ENCODE measurements around the gene PTPRD. TPM values are rescaled to one million over a fixed set of nuclear protein-coding genes. Genes with fewer than 3 reads are reported as not detected.

PTPRD gene
- total RNA-seq, 1 experiment from 2014 or later: not detected

DNA sequence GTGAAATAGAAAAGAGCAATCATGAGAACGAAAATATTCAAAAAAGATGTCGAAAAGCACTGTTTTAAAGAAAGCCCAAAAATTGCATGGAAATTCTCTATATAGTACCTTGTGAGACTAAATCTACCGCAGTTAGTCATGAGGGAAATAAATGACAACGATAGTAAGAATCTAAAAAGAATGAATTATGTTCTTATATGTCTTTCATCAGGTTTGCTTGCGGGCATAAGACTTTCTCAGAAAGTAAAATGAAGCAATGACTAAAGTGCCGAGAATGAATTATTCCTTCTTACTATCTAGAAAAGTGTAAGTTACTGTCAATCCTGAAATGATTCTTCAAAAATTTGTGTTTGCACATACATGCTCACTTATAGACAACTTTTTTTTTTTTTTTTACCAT lies 26.4 kb downstream of the PTPRD start:
- ChIA-PET POLR2A (no interaction called here), CTCF (no interaction called here)
- in situ Hi-C loops (cut with HindIII; ENCODE audit: low pct_unique_long_range_greater_than_20kb, low sequenced_read_pairs) (no loop called here), intact Hi-C loops (cut with micrococcal nuclease; ENCODE audit: unreplicated experiment) (no loop called here)
- no peak for ATAC-seq
- Histone ChIP-seq H3K27me3 (ENCODE audit: control insufficient read depth, insufficient read depth, low read length) (no peaks in the 10 kb centered on the region), H3K4me3 (ENCODE audit: low read depth in 2 of 2, low read length in 2 of 2) (no peak overlapping the region), H3K36me3 (ENCODE audit: control insufficient read depth, insufficient read depth, low read length) (no peaks in the 10 kb centered on the region), H3K4me1 (ENCODE audit: control insufficient read depth, insufficient read depth, low read length) (no peaks in the 10 kb centered on the region), H3K9me3 (ENCODE audit: control insufficient read depth, insufficient read depth, low read depth, low read length) (no peaks in the 10 kb centered on the region), H3K27ac (ENCODE audit: low read length) (no peak overlapping the region)
- TF ChIP-seq TCF7L2 (IDR thresholded peaks at IDR 0.05; ENCODE audit: low read depth, low read length) (no peak), SIN3A (IDR thresholded peaks at IDR 0.05; ENCODE audit: borderline replicate concordance, insufficient read depth, low read depth, low read length) (no peak), POLR2AphosphoS5 (IDR thresholded peaks at IDR 0.05; ENCODE audit: low read depth, low read length) (no peak)
- TF ChIP-seq, protein P1, sequence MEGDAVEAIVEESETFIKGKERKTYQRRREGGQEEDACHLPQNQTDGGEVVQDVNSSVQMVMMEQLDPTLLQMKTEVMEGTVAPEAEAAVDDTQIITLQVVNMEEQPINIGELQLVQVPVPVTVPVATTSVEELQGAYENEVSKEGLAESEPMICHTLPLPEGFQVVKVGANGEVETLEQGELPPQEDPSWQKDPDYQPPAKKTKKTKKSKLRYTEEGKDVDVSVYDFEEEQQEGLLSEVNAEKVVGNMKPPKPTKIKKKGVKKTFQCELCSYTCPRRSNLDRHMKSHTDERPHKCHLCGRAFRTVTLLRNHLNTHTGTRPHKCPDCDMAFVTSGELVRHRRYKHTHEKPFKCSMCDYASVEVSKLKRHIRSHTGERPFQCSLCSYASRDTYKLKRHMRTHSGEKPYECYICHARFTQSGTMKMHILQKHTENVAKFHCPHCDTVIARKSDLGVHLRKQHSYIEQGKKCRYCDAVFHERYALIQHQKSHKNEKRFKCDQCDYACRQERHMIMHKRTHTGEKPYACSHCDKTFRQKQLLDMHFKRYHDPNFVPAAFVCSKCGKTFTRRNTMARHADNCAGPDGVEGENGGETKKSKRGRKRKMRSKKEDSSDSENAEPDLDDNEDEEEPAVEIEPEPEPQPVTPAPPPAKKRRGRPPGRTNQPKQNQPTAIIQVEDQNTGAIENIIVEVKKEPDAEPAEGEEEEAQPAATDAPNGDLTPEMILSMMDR (IDR thresholded peaks at IDR 0.05): no peak
- TF ChIP-seq, protein P2, sequence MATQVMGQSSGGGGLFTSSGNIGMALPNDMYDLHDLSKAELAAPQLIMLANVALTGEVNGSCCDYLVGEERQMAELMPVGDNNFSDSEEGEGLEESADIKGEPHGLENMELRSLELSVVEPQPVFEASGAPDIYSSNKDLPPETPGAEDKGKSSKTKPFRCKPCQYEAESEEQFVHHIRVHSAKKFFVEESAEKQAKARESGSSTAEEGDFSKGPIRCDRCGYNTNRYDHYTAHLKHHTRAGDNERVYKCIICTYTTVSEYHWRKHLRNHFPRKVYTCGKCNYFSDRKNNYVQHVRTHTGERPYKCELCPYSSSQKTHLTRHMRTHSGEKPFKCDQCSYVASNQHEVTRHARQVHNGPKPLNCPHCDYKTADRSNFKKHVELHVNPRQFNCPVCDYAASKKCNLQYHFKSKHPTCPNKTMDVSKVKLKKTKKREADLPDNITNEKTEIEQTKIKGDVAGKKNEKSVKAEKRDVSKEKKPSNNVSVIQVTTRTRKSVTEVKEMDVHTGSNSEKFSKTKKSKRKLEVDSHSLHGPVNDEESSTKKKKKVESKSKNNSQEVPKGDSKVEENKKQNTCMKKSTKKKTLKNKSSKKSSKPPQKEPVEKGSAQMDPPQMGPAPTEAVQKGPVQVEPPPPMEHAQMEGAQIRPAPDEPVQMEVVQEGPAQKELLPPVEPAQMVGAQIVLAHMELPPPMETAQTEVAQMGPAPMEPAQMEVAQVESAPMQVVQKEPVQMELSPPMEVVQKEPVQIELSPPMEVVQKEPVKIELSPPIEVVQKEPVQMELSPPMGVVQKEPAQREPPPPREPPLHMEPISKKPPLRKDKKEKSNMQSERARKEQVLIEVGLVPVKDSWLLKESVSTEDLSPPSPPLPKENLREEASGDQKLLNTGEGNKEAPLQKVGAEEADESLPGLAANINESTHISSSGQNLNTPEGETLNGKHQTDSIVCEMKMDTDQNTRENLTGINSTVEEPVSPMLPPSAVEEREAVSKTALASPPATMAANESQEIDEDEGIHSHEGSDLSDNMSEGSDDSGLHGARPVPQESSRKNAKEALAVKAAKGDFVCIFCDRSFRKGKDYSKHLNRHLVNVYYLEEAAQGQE (IDR thresholded peaks at IDR 0.05; ENCODE audit: insufficient read depth in 1 of 2, low read depth in 2 of 2, low read length in 1 of 2): no peak
- DNase-seq (ENCODE audit: low read depth, low spot score): no peak
- BruUV-seq (replicated peaks): no TSS peak

GRCh38 chr9:10571699-10572098 lies 41.1 kb downstream of the PTPRD start:
- in situ Hi-C loops (cut with HindIII; ENCODE audit: low pct_unique_long_range_greater_than_20kb, low sequenced_read_pairs): no loop called here
- Histone ChIP-seq H3K27me3 (ENCODE audit: control insufficient read depth, insufficient read depth, low read length) (no peaks in the 10 kb centered on the region), H3K9me3 (ENCODE audit: control insufficient read depth, insufficient read depth, low read depth, low read length) (no peaks in the 10 kb centered on the region), H3K27ac (ENCODE audit: low read length) (no peak overlapping the region), H3K36me3 (ENCODE audit: control insufficient read depth, insufficient read depth, low read length) (no peaks in the 10 kb centered on the region), H3K4me1 (ENCODE audit: control insufficient read depth, insufficient read depth, low read length) (no peaks in the 10 kb centered on the region), H3K4me3 (ENCODE audit: low read depth in 2 of 2, low read length in 2 of 2) (no peak overlapping the region)
- intact Hi-C loops (cut with micrococcal nuclease; ENCODE audit: unreplicated experiment): no loop called here
- no TSS peak for BruUV-seq (replicated peaks)
- TF ChIP-seq, protein P2 (IDR thresholded peaks at IDR 0.05; ENCODE audit: insufficient read depth in 1 of 2, low read depth in 2 of 2, low read length in 1 of 2): no peak
- no peak for TF ChIP-seq TCF7L2 (IDR thresholded peaks at IDR 0.05; ENCODE audit: low read depth, low read length)
- no peak for TF ChIP-seq SIN3A (IDR thresholded peaks at IDR 0.05; ENCODE audit: borderline replicate concordance, insufficient read depth, low read depth, low read length)
- TF ChIP-seq, protein P1 (IDR thresholded peaks at IDR 0.05): no peak
- no peak for TF ChIP-seq POLR2AphosphoS5 (IDR thresholded peaks at IDR 0.05; ENCODE audit: low read depth, low read length)
- DNase-seq (ENCODE audit: low read depth, low spot score) (no peak), ATAC-seq (no peak)
- ChIA-PET POLR2A (no interaction called here), CTCF (no interaction called here)
